SK-N-SH treated with all-trans-retinoic acid at 6 μM for 48 hours (cell line): ENCODE results near the gene HMX1.

ENCODE experiments used
- PATZ1 ChIP-seq: fragments of 250-450 bp; sonication (Bioruptor Pico); IDR thresholded peaks from 2 replicates; pipeline ENCODE4 v1.8.0; 2020; ENCODE audit warnings: mild to moderate bottlenecking, moderate library complexity, borderline replicate concordance
- RARB ChIP-seq: fragments of 250-450 bp; sonication (Bioruptor Pico); IDR thresholded peaks from 2 replicates; pipeline ENCODE4 v1.8.0; 2021; ENCODE audit warnings: mild to moderate bottlenecking, moderate library complexity
- TCF4 ChIP-seq: fragments of 250-450 bp; sonication (Bioruptor Pico); IDR thresholded peaks from 2 replicates; pipeline ENCODE4 v1.8.0; 2021; ENCODE audit warnings: mild to moderate bottlenecking, moderate library complexity, borderline replicate concordance
- ZFP30 ChIP-seq: fragments of 450-650 bp; formaldehyde crosslinking; IDR thresholded peaks from 2 replicates; pipeline ENCODE4 v1.5.0; 2022; ENCODE audit warnings: mild to moderate bottlenecking, moderate library complexity
- ZNF8 ChIP-seq: fragments of 450-650 bp; formaldehyde crosslinking; IDR thresholded peaks from 2 replicates; pipeline ENCODE4 v1.5.0; 2020; ENCODE audit warnings: mild to moderate bottlenecking, moderate library complexity
- TF ChIP-seq, protein P1 (sequence below): fragments of 250-450 bp; sonication (Bioruptor Pico); IDR thresholded peaks from 2 replicates; pipeline ENCODE4 v1.5.0; 2020; ENCODE audit warnings: mild to moderate bottlenecking, moderate library complexity

GRCh38 chr4:8865681-8866310, 5.8 kb downstream of the HMX1 start:
- no peak for TF ChIP-seq ZFP30
- TF ChIP-seq, protein P1, sequence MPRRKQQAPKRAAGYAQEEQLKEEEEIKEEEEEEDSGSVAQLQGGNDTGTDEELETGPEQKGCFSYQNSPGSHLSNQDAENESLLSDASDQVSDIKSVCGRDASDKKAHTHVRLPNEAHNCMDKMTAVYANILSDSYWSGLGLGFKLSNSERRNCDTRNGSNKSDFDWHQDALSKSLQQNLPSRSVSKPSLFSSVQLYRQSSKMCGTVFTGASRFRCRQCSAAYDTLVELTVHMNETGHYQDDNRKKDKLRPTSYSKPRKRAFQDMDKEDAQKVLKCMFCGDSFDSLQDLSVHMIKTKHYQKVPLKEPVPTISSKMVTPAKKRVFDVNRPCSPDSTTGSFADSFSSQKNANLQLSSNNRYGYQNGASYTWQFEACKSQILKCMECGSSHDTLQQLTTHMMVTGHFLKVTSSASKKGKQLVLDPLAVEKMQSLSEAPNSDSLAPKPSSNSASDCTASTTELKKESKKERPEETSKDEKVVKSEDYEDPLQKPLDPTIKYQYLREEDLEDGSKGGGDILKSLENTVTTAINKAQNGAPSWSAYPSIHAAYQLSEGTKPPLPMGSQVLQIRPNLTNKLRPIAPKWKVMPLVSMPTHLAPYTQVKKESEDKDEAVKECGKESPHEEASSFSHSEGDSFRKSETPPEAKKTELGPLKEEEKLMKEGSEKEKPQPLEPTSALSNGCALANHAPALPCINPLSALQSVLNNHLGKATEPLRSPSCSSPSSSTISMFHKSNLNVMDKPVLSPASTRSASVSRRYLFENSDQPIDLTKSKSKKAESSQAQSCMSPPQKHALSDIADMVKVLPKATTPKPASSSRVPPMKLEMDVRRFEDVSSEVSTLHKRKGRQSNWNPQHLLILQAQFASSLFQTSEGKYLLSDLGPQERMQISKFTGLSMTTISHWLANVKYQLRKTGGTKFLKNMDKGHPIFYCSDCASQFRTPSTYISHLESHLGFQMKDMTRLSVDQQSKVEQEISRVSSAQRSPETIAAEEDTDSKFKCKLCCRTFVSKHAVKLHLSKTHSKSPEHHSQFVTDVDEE (CRISPR knock-in tag): no peak
- no peak for TF ChIP-seq RARB (CRISPR knock-in tag)
- no peak for TF ChIP-seq ZNF8 (CRISPR knock-in tag)
- no peak for TF ChIP-seq PATZ1 (CRISPR knock-in tag)
- TF ChIP-seq TCF4 (CRISPR knock-in tag): no peak
